AG04449 (cell line): ENCODE data around the gene YIF1A.

Source experiments
- CTCF ChIA-PET: fragments of 350-600 bp; formaldehyde crosslinking; extraction: SDS; loops from one replicate; lab custom pipeline; 2021; ENCODE audit warnings: antibody characterized with exemption; lab: Yijun Ruan, JAX
- POLR2A ChIA-PET: fragments of 400-600, 350-600 bp; formaldehyde crosslinking; extraction: SDS; loops from one replicate; lab custom pipeline; 2020; ENCODE audit warnings: antibody characterized with exemption, inconsistent platforms; lab: Yijun Ruan, JAX
- DNase-seq: peaks from one replicate; pipeline ENCODE4 v3.0.0-alpha.2; 2010; ENCODE audit warnings: low read depth, low spot score
- H3K4me3 ChIP-seq: 2 replicates; pipeline ENCODE4 v1.5.1; 2011; ENCODE audit warnings: low read depth, mild to moderate bottlenecking, control low read depth, low read length
- TF ChIP-seq, protein P1 (sequence below): IDR thresholded peaks from one replicate; pipeline ENCODE4 v1.5.1; 2011; ENCODE audit warnings: mild to moderate bottlenecking, moderate library complexity, low read length, control low read depth, inconsistent platforms; ENCODE audit not compliant: insufficient read depth; ENCODE audit errors: missing control alignments

Gene YIF1A, protein sequence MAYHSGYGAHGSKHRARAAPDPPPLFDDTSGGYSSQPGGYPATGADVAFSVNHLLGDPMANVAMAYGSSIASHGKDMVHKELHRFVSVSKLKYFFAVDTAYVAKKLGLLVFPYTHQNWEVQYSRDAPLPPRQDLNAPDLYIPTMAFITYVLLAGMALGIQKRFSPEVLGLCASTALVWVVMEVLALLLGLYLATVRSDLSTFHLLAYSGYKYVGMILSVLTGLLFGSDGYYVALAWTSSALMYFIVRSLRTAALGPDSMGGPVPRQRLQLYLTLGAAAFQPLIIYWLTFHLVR

DNA sequence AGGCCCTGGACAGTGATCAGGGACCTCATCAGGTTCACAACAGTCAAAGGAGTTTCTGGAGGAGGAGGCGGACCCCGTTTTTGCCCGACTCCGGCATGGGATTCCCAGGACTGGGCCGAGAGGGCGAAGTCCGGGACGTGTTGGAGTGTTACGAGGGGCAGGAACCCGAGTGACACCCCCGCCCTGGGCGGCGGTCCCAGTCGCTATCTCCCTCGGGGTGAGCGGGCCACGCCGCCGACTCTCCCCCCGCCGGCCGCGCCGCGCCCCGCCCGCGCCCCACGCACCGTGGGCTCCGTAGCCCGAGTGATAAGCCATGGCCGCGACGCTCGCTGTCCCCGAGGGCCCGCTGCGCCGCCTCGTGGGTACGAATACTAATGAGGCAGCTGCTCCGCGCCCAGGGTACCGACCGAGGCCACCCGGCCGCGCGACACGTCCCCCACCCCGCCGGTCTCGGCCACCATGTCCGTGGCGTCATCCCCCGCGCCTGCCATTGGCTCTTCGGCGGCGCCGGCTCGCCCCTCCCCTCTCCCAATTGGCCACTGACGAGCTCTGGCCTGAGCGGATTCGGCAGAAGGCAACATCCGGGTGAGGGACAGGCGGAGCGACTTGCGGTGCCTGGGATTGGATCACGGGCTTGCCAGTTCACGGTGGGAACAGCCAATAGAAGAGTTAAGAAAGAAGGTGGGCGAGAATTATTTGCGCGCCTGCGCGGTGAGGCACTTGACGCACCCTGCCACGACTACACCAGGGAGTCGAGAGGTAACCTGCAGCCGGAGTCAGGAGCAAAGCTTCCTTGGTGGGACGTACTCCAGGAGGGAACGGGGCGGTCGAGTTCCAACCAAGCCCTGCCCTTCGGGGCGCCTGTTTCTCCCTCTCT is at the start of gene YIF1A:
TSS of gene YIF1A (minus strand) at position 473 of the 877 bp plus-strand sequence. CDS start at position 315, 158 bp downstream.
- peak within 1 kb of the TSS; percentile 82 for H3K4me3 ChIP-seq
- peak; percentile 98 for DNase-seq
- ChIA-PET POLR2A (interaction anchor here (0.6 to 2.9 kb wide), 15 partner anchors 9 to 1030 kb away, joined by 3 to 24 read pairs (median 5); partner anchors contain the start of genes CD248, RAB1B and RIN1), CTCF (interaction anchor here (0.7 to 10.6 kb wide), 15 partner anchors 9 to 150 kb away, joined by 3 to 109 read pairs (median 5); partner anchors contain the start of genes RAB1B and RIN1)
- TF ChIP-seq, protein P1, sequence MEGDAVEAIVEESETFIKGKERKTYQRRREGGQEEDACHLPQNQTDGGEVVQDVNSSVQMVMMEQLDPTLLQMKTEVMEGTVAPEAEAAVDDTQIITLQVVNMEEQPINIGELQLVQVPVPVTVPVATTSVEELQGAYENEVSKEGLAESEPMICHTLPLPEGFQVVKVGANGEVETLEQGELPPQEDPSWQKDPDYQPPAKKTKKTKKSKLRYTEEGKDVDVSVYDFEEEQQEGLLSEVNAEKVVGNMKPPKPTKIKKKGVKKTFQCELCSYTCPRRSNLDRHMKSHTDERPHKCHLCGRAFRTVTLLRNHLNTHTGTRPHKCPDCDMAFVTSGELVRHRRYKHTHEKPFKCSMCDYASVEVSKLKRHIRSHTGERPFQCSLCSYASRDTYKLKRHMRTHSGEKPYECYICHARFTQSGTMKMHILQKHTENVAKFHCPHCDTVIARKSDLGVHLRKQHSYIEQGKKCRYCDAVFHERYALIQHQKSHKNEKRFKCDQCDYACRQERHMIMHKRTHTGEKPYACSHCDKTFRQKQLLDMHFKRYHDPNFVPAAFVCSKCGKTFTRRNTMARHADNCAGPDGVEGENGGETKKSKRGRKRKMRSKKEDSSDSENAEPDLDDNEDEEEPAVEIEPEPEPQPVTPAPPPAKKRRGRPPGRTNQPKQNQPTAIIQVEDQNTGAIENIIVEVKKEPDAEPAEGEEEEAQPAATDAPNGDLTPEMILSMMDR, result no peak

DNA sequence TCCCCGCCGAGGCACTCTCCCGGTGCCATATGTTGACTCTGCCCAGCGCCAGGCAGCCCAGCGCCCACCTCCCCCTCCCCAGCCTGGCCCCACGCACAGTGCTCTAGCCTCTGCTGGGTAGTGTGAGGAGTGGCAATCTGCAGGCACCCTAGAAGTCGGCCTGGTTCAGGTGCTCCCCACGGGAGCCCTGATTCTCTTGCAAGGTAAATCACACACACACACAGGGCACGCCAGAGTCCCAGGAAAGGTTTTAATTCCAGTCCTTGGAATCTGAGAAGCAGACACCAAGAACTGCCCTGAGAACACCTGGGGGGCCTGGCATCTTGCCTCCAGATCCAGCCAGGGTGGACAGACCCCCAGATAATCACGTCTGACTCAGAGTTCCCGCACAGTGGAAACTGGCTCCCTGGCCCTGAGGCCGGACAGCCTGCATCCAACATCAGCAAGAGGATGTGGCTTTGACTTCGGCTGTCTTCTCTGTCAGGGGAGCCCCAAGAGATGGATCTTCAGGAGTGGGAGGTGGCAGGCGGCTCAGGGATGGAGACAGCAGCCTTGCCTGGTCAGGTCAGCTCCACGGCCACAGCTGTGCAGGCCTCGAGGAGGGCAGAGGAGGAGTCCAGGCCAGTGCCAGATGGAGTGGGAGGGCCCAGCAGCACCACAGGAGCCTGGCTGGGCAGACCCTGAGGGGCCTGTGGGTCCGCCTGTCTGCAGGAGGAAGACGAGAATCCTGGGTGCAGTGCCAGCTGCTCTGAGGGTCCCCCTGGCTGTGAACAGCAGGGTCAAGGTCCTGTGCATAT is 48.4 kb upstream of the YIF1A start:
- CTCF ChIA-PET, result interaction anchor here (1.0 to 11.7 kb wide), 7 partner anchors 25 to 71 kb away, joined by 3 to 231 read pairs (median 8); partner anchors contain the start of gene YIF1A
- no peak for DNase-seq
- H3K4me3 ChIP-seq, result no peak overlapping the region
- TF ChIP-seq, protein P1, result no peak
- POLR2A ChIA-PET, result interaction anchor here (0.9 to 3.7 kb wide), 6 partner anchors 10 to 25 kb away, joined by 4 to 106 read pairs (median 18); partner anchors contain the start of gene CD248

DNA sequence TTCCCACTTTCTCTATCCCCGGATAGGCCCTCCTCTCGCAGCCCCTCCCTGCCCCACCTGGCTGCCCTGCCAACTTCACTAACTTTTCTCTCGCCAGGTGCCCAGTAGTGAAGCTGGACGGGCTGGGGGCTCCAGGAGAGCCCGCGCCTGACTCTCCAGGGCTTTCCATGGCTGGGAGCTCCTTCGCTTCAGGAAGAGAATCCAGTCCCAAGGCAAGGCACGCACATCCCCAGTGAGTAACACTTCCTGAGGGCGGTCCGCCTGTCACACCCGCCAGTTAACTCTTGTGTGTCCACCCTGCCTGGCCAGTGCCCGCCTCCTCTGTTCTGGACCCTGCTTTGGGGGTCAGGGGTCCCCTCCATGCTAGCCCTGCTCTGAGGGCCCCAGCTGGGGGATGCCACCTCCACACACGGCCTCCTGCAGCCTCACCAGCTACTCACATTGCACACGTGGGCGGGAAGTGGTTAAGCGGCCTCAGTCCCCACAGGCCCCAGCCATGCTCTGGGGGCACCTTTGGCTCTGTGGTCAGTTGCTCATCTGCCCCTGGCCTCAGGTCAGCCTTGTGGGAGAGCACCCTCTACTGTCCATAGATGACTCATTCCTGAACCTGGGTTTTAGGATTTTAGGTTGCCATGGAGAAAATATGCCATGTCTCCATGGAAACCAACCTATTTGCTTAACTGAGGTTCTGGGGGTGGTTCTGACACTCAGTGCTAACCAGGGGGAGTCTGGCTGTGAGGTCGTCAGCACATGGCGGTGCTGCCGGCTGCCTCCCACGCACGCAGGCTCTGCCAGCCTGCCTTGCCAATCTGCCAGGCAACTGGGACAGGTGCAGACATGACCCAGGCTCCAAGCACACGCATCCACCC is 47.5 kb upstream of the YIF1A start, which contains the start of gene RIN1:
TSS of gene RIN1 (minus strand) at position 201 of the 869 bp plus-strand sequence. CDS start at position 169, 32 bp downstream.
- peak within 1 kb of the TSS; percentile 80 for H3K4me3 ChIP-seq
- ChIA-PET CTCF (interaction anchor here (0.9 to 8.8 kb wide), 14 partner anchors 9 to 70 kb away, joined by 3 to 231 read pairs (median 6); partner anchors contain the start of genes BRMS1, CD248, RAB1B and YIF1A), POLR2A (interaction anchor here (0.6 to 3.7 kb wide), 9 partner anchors 8 to 281 kb away, joined by 3 to 106 read pairs (median 12); partner anchors contain the start of genes B4GAT1, BRMS1, CD248 and YIF1A)
- TF ChIP-seq, protein P1, result peak; percentile 29
- DNase-seq, result peak; percentile 71

DNA sequence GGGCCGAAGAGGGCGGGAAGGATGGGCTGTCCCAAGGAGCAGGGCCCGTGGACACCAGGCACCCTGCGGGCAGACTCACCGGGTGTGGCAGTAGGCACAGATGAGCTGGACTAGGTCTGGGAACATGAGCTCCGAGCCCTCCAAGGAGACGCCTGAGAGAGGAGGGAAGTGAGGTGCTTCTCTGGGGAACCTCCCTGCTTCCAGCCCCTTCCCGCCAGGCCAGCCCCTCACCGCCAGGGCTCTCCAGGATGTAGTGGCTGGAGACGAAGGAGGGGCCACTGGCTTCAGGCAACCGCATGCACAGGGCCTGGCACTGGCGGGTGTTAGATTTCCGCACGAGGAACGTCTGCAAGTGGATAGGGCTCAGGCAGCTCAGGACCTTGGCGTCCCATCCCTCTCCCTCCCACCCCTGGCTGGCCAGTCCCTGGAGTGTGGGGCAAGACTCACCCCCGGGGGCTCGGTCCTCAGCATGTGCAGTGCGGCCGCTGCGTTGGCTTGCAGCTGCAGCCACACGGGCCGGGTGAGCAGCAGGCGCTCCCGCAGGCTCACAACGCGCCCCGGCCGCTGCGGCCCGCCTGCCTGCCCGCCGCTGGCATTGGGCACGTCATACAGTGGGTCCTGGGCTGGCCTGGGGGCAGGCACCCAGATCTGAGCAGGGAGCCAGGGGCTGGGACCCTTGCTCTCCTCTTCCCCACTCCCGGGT is 46.7 kb upstream of the YIF1A start:
- H3K4me3 ChIP-seq, result peak overlapping the region; percentile 80
- TF ChIP-seq, protein P1, result no peak
- POLR2A ChIA-PET, result interaction anchor here (0.6 to 3.7 kb wide), 10 partner anchors 9 to 1018 kb away, joined by 3 to 106 read pairs (median 10); partner anchors contain the start of genes B4GAT1, BRMS1, CD248 and POLD4
- CTCF ChIA-PET, result interaction anchor here (0.8 to 8.8 kb wide), 18 partner anchors 9 to 114 kb away, joined by 3 to 231 read pairs (median 6); partner anchors contain the start of genes BRMS1, CD248, RAB1B and YIF1A
- no peak for DNase-seq
